Urinary bladder (tissue), 4 donors: ENCODE results near the gene LY9. TPM values are rescaled to one million over a fixed set of nuclear protein-coding genes. Genes with fewer than 3 reads are reported as not detected.
A peak's percentile ranks its signal among the peaks of the same experiment; 100 is the strongest.

Experiments used
- DNase-seq: peaks from one replicate; pipeline ENCODE4 v3.0.0-alpha.2; 2015; ENCODE audit errors: extremely low spot score
- H3K27ac ChIP-seq: one replicate; pipeline ENCODE4 v1.5.1; 2013; ENCODE audit warnings: low read depth, mild to moderate bottlenecking, moderate library complexity
- H3K36me3 ChIP-seq: one replicate; pipeline ENCODE4 v1.6.1; 2013; ENCODE audit warnings: mild to moderate bottlenecking, moderate library complexity; ENCODE audit not compliant: insufficient read depth
- H3K4me1 ChIP-seq: one replicate; pipeline ENCODE4 v1.6.1; 2013; ENCODE audit warnings: mild to moderate bottlenecking, moderate library complexity; ENCODE audit not compliant: insufficient read depth
- H3K4me3 ChIP-seq: one replicate; pipeline ENCODE4 v1.5.1; 2013; ENCODE audit warnings: low read depth, low read length
- WGBS: extraction: QIAGEN DNeasy Blood & Tissue Kit; methylation state at CpG from one replicate; pipeline ENCODE4 v1.1.7; 2013; 5-methylcytosine and 5-hydroxymethylcytosine counted together
- polyA plus RNA-seq: library from polyadenylated mRNA; stranded (reverse); fragments of 200-250 nt; gene quantifications from one replicate; pipeline ENCODE4 v1.2.3, GENCODE V29; 2013
- total RNA-seq: library from RNA; depleted of rRNA; stranded (reverse); fragments of >200 nt; gene quantifications from one replicate; pipeline ENCODE4 v1.2.3, GENCODE V29; 2014
- donor health status: healthy with polysubstance abuse.
- donor health status: healthy.

The LY9 gene
- total and polyA plus RNA-seq, 2 donors = 0.11 to 0.49 TPM

DNA sequence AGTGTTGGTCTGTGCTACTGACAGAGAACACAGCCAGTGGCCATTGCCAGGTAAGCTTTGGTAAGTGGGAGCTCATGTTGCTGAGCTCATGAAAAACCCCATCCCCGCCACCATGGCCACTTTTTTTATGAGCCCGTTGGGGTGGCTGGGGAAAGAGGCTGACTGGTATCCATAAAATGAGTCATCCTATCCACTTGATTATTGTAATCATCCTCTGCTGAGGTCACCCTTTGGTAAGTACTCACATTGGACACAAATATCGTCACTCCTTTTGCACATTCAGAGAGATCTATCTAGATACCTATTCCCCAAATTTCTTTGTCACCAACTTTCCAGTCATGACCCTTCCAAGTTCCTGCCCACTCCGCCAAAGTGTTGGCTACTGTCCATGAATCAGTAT lies 34.9 kb upstream of the LY9 start:
- Histone ChIP-seq H3K36me3 (no peaks in the 10 kb centered on the region), H3K4me1 (no peaks in the 10 kb centered on the region), H3K27ac (no peak overlapping the region), H3K4me3 (no peak overlapping the region)
- DNase-seq = no peak
- WGBS = 89% methylated on average over 4 of the region's 4 CpGs

DNA sequence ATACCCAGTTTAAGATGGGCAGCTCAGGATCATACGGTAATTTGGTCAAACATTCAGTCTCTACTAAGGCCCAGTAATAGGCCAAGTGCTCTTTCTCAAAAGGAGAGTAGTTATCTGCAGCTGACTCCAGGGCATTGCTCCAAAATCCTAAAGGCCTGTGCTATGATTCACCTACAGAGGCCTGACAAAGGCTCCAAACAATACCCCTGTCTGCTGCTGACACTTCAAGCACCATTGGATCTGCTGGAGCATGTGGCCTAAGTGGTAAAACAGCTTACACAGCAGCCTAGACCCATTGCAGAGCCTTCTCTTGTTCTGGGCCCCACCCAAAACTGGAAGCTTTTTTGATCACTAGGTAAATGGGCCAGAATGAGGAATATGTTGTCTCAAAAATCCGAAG lies 34.1 kb upstream of the LY9 start:
- Histone ChIP-seq H3K27ac (no peak overlapping the region), H3K36me3 (no peaks in the 10 kb centered on the region), H3K4me3 (no peak overlapping the region), H3K4me1 (no peaks in the 10 kb centered on the region)
- no peak for DNase-seq
- WGBS = 81% methylated on average over 2 of the region's 2 CpGs

DNA sequence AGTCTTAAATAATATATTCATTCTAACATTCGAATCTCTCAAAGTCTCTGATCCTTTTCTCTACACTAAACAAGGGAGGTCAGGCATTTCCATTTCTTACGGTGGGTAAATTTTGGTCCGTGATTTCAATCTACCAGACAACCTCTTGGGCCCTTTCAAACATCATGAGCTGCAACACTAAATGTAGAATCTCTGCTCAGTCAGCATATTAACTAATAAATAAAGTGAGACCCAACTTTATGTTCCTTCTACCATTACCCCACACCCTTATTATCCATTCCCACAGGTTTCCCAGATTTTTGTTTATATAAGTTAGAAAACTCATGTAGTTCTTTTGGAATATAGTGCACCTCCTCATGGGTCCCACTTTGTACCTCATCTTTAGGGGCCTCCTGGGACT lies 32.0 kb upstream of the LY9 start:
- WGBS = 84% methylated on average over 3 of the region's 3 CpGs
- H3K27ac ChIP-seq = no peak overlapping the region

DNA sequence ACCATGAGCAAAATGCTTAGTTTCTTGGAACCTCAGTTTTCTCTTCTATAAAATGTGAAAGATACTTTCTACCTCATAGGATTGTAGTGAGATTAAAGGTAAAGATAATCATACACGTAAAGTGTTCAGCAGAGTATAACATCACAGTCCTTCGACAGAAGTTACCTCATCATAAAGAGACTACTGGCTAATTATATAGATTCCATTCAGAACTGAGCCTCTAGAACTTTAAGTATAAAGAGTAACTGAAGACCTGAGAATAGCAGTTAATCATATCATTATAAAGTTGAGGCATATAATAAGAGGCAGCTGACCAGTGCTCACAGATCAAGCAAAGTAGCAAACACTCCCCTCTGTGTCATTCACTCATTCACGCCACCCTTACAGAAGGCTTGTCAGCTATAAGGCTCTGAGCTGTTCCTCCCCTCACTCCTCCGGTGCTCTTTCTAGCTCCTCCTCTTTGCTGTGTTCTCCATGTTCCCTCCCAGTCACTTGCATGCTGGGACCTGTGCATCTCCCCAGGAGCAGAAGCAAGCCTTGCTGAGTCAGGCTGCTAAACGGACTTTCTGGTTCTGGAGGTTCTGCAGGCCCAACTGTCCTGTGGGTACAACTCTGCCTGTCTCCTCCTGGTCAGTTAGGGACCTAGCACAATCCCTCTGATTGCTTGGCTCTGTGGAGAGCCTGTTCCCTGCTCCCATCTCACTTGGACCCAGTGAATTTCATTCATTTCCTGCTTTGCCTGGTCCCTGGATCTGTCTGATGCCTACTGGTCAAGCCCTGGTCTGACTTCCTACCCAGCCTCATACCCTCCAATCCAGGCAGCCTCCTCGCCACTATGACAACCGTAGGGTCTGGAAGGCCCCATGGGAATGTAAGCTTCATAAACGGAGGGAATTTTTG lies 28.3 kb upstream of the LY9 start:
- Histone ChIP-seq H3K36me3 (no peaks in the 10 kb centered on the region), H3K4me3 (no peak overlapping the region), H3K4me1 (no peaks in the 10 kb centered on the region), H3K27ac (peak overlapping the region; percentile 34)
- DNase-seq = no peak
- 52% methylated on average over 8 of the region's 8 CpGs for WGBS

More for the DNA sequence above, 32.0 kb upstream of the LY9 start:
- DNase-seq = no peak
- Histone ChIP-seq H3K4me1 (no peaks in the 10 kb centered on the region), H3K36me3 (no peaks in the 10 kb centered on the region), H3K4me3 (no peak overlapping the region)

DNA sequence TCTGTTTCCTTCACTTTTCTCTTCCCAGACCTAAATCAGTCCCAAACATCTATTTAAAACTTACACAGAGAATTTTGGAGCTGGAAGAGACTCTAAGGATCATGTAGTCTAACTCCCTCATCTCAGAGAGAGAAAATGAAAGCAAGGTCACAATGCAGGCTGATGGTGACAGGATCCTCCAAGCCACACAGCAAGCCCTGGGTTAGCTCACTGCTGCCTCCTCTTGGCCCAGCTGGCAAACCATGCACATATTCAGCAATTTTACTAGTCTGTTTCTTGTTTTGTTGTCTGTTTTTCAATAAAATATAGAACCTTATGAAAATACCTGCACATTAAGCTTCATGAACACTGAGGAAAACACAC lies 27.7 kb upstream of the LY9 start:
- Histone ChIP-seq H3K4me3 (no peak overlapping the region), H3K4me1 (no peaks in the 10 kb centered on the region), H3K27ac (no peak overlapping the region), H3K36me3 (no peaks in the 10 kb centered on the region)
- DNase-seq = no peak

DNA sequence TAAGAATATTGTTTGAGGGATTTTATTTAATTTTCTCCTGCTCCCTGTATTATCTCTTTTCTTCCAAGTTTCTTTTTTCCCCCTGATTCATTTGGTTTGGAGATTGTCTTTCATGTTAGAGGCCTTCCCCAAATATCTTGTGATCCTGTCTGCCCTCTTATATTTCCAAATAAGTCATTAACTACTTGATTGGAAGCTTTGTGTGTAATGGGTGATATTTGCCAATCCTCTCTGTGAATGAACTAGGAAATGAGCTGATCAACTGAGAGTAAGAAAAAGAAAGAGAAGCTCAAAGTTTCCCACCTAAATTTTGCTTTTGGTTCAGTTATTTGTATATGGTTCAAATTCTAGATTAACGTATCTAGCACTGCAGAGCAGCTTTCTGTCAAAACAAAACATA lies 23.6 kb upstream of the LY9 start:
- no peak overlapping the region for H3K4me3 ChIP-seq
- H3K36me3 ChIP-seq = no peaks in the 10 kb centered on the region
- WGBS = 80% methylated on average over 1 of the region's 1 CpG
- H3K27ac ChIP-seq = no peak overlapping the region
- no peak for DNase-seq
- no peaks in the 10 kb centered on the region for H3K4me1 ChIP-seq

DNA sequence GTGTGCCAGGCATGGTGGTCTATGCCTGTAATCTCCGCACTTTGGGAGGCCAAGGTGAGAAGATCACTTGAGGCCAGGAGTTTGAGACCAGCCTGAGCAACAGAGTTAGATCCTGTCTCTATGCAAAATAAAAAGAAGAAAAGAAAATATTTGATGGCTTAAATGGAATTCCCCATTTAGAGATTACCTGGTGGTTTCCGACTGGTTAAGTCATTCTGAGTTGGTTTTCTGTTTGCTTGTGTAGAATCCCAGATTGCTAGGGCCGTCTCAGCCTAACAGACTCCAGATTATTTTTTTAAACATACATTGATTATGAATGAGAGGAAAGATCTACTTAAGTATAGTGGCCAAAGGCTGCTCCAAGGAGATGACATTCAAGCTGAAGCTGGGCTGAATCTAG lies 22.9 kb upstream of the LY9 start:
- no peak for DNase-seq
- no peak overlapping the region for H3K4me3 ChIP-seq
- no peaks in the 10 kb centered on the region for H3K4me1 ChIP-seq
- no peak overlapping the region for H3K27ac ChIP-seq
- H3K36me3 ChIP-seq = no peaks in the 10 kb centered on the region
- 76% methylated on average over 3 of the region's 3 CpGs for WGBS

DNA sequence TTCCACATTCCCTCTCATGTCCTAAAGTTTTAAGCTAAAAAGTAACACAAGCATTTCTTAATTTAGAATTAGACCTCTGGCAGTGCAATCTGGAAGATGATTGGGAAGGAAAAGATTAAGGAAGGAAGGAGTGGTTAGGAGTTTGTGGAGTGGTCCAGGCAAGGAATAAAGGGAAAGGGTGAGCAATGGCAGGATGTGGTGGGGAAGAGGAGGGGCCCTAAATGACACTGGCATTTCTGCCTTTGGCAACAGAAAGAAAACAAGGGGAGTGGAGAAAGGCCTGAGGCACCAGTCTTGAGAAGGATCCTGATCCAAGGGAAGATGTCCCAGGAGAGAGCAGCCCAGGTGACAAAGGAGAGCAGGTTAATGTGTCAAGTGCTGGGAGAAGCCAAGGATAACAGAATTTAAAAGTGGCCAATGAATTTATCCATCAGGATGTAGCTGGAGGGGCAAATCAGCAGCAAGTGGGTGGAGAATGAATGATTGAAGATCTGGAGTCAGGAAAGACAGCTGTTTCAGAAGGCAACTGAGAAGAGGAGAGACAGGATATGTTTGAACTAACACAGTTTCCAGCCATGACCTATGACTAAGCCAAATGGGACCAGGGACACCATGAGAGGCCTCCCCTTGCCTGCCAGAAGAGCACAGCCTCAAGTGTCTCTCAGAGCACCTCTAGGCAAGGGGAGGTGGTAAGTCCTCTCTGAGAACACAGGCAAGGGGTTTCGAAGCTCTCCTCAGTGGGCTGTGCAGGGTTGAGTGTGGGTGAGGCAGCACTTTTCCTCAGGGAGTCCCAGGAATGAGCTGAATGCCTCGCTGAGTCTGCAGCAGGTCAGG lies 20.9 kb upstream of the LY9 start:
- no peak overlapping the region for H3K27ac ChIP-seq
- H3K4me3 ChIP-seq = no peak overlapping the region
- WGBS = 84% methylated on average over 2 of the region's 2 CpGs
- H3K36me3 ChIP-seq = no peaks in the 10 kb centered on the region
- H3K4me1 ChIP-seq = no peaks in the 10 kb centered on the region
- DNase-seq = no peak

DNA sequence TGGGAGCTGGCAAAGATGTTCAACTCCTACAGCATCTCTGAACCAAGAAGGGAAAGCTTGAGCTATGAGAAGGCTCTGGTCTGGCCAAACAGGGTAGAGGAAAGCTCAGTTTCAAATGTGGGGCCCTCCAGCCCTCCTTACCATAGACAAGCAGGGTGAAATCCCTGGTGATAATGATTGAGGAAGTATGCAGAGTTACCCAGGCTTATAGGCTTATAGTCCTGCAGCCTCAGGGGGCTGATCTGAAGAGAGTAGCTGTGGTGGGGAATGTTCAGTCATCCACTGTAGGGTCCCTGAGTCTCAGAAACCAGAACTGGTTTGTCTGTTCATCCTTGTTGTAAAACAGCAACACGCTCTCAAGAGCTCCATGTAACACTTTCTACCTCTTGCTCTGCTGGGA lies 19.8 kb upstream of the LY9 start:
- Histone ChIP-seq H3K4me1 (no peaks in the 10 kb centered on the region), H3K4me3 (no peak overlapping the region), H3K27ac (no peak overlapping the region), H3K36me3 (no peaks in the 10 kb centered on the region)
- WGBS = 93% methylated on average over 1 of the region's 1 CpG
- DNase-seq = no peak

DNA sequence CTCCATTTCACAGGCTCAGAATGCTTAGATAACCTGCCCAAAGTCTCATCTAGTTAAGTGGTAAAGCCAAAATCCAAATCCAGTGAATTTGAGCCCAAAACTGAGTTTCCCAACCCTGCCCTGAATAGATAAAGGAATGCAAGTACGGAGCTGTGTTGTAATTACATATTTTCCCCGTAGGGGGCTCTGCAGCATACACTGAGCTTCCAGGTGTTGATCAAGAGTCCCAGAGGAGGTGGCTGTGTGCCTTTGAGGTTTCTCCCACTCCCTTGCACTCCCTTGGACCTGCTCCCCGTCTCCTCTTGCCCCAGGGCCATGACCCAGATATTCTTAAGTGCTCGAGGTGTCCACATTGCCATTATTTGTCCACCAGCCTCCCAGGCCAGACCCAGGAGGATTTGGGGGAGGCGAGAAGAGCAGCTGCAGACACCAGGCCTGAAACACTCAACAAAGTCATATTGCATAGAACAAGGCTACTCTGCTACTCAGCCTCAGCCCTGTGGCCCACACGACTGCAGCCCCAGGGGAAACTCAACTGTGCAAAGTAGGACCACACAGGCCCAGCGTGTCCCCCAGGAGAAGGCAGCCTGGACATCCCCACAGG lies 18.4 kb upstream of the LY9 start:
- DNase-seq = no peak
- H3K4me3 ChIP-seq = no peak overlapping the region
- H3K36me3 ChIP-seq = no peaks in the 10 kb centered on the region
- no peaks in the 10 kb centered on the region for H3K4me1 ChIP-seq
- no peak overlapping the region for H3K27ac ChIP-seq
- WGBS = 67% methylated on average over 7 of the region's 7 CpGs

DNA sequence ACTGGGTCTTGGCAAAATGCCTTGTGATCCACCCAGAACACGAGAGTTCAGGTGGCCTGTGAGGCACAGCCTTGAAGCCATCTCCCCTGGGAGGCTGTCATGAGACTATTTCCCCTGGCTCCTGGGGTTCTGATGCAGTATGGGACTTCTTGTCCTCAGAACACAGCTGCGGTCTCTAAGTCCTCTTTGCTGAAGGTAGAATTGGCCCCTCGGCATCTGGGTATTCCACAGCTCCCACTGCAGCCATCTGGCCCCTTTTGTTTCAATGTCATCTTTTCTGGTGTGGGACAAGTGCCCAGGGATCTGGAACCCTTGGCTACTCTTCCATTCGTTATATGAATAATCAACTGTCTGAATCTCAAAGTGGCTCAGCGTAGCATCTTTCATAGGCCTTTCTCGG lies 17.0 kb upstream of the LY9 start:
- H3K27ac ChIP-seq = no peak overlapping the region
- WGBS = 82% methylated on average over 6 of the region's 6 CpGs

DNA sequence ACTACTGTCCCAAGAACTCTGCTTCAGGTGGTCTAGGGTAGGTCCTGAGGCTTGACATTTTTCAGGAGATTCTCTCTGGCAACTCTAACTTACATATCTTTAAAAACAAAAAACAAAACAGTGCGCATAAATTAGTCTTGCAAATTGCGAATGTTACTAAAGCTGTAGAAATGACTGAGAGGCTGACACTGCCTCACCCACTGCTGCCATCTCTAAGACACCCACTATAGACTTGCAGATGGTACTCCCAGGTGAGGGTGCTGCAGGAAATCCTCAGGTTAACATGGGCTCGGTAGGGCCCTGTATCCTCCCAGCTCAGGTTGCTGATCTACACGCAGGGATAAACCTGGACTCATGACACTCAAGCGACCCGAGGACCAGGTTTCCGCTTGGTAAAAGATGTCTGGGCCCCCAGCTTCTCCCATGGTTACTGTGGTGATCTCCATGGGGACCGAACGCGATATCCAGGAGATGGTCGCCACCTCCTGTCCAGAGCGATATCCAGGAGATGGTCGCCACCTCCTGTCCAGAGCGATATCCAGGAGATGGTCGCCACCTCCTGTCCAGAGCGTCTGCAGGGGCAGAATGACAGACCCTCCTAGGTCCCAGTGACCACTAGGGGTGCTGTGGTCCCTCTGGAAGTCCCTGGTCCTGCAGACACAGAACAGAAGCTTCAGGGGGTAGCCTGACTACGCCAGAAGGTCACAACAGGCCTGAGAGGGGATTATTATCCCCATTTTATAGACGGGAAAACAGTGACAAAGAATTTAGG lies 16.2 kb upstream of the LY9 start:
- no peak overlapping the region for H3K27ac ChIP-seq
- WGBS = 85% methylated on average over 18 of the region's 18 CpGs

More for the DNA sequence above, 17.0 kb upstream of the LY9 start:
- DNase-seq = no peak
- Histone ChIP-seq H3K36me3 (no peaks in the 10 kb centered on the region), H3K4me3 (no peak overlapping the region), H3K4me1 (no peaks in the 10 kb centered on the region)

DNA sequence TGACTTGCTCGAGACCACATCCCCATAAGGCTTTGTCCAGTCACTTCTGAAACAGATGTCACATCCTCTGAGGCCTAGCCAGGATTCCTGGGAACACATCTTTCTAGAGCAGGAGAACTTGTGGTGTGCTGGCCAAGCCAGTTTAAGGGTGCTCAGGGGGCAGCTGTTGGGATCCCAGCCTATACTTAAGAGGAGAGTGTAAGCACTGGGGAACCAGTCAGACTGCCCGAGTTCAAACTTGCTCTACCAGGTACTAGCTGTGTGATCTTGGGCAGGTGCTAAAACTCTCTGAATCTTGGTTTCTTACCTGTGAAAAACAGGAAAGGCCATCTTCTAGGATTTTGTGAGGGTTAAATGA lies 15.6 kb upstream of the LY9 start:
- WGBS = 81% methylated on average over 2 of the region's 2 CpGs
- Histone ChIP-seq H3K4me3 (no peak overlapping the region), H3K4me1 (no peaks in the 10 kb centered on the region), H3K27ac (no peak overlapping the region), H3K36me3 (no peaks in the 10 kb centered on the region)
- no peak for DNase-seq

More for the DNA sequence above, 16.2 kb upstream of the LY9 start:
- no peaks in the 10 kb centered on the region for H3K4me1 ChIP-seq
- DNase-seq = no peak
- no peak overlapping the region for H3K4me3 ChIP-seq
- no peaks in the 10 kb centered on the region for H3K36me3 ChIP-seq
